GM19351 (cell line): ENCODE data around the gene ZBTB20.

Experiments used
- ATAC-seq: cut with Tn5 transposase; IDR thresholded peaks from one replicate; pipeline ENCODE4 v1.9.1; 2021; ENCODE audit warnings: mild to moderate bottlenecking, moderate library complexity; ENCODE audit not compliant: unreplicated experiment

ZBTB20 gene

GRCh38 chr3:114553949-114554593 lies 593.0 kb downstream of the ZBTB20 start:
- ATAC-seq: no peak

GRCh38 chr3:114552527-114552812 lies 594.6 kb downstream of the ZBTB20 start:
- ATAC-seq: no peak

GRCh38 chr3:114551770-114552526 lies 595.1 kb downstream of the ZBTB20 start:
- ATAC-seq: no peak

GRCh38 chr3:114550165-114550564 lies 596.9 kb downstream of the ZBTB20 start:
- no peak for ATAC-seq

- no peak for ATAC-seq
Measured at GRCh38 chr3:114545193-114545592, 601.9 kb downstream of the ZBTB20 start.

- no peak for ATAC-seq
Measured at GRCh38 chr3:114542359-114542758, 604.7 kb downstream of the ZBTB20 start.

GRCh38 chr3:114539525-114539924 lies 607.6 kb downstream of the ZBTB20 start:
- no peak for ATAC-seq

- ATAC-seq: no peak
Measured at GRCh38 chr3:114538211-114538610, 608.9 kb downstream of the ZBTB20 start.

GRCh38 chr3:114528517-114528916 lies 618.6 kb downstream of the ZBTB20 start:
- ATAC-seq: no peak

GRCh38 chr3:114527036-114527644 lies 619.9 kb downstream of the ZBTB20 start:
- ATAC-seq: no peak

GRCh38 chr3:114525278-114525677 lies 621.8 kb downstream of the ZBTB20 start:
- no peak for ATAC-seq

GRCh38 chr3:114519415-114519814 lies 627.7 kb downstream of the ZBTB20 start:
- ATAC-seq: peak; percentile 93

- ATAC-seq: no peak
Measured at GRCh38 chr3:114518206-114518808, 628.8 kb downstream of the ZBTB20 start.

GRCh38 chr3:114510201-114510600 lies 636.9 kb downstream of the ZBTB20 start:
- no peak for ATAC-seq

- ATAC-seq: no peak
Measured at GRCh38 chr3:114509756-114510155, 637.3 kb downstream of the ZBTB20 start.

- no peak for ATAC-seq
Measured at GRCh38 chr3:114508976-114509375, 638.1 kb downstream of the ZBTB20 start.

- ATAC-seq: no peak
Measured at GRCh38 chr3:114508208-114508607, 638.9 kb downstream of the ZBTB20 start.

GRCh38 chr3:114506591-114507300 lies 640.3 kb downstream of the ZBTB20 start:
- no peak for ATAC-seq

GRCh38 chr3:114504941-114505628 lies 642.0 kb downstream of the ZBTB20 start:
- no peak for ATAC-seq

- ATAC-seq: no peak
Measured at GRCh38 chr3:114502204-114502603, 644.9 kb downstream of the ZBTB20 start.

- peak; percentile 56 for ATAC-seq
Measured at GRCh38 chr3:114499976-114500375, 647.1 kb downstream of the ZBTB20 start.
